Measurements from ENCODE around the gene FOXL2.

FOXL2 gene

DNA sequence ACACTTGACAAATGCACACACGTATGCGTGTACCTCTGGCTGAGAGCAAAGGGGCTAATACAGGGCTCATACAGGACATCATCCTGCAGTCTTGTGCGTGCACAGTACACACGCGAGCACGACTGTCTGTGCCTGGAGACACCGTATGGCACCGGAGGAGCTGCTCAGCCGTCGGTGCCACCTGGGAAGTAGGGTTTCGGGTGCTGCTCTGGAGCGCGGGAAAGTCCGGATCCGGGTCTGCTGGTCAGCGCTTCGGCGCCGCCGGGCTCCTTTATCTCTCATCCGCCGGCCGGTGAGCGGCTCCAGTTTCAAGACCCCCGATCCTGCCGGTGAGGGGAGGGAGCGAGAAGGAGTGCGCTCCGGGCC lies 9.3 kb downstream of the FOXL2 start:
- H3K4me2 ChIP-seq (ENCODE audit: low read length): no peak overlapping the region
- no peaks in the 10 kb centered on the region for H3K27me3 ChIP-seq (ENCODE audit: low read depth, low read length)
- H3K4me1 ChIP-seq (ENCODE audit: low read length): no peaks in the 10 kb centered on the region
- H3K79me2 ChIP-seq (ENCODE audit: low read length): no peaks in the 10 kb centered on the region
- no peaks in the 10 kb centered on the region for H4K20me1 ChIP-seq (ENCODE audit: insufficient read depth, low read length)
- H2AFZ ChIP-seq (ENCODE audit: low read depth, low read length): no peak overlapping the region
- no peak overlapping the region for H3K4me3 ChIP-seq (ENCODE audit: low read length)
- H3K9me3 ChIP-seq (ENCODE audit: insufficient read depth, low read length): no peaks in the 10 kb centered on the region
- TF ChIP-seq, protein P1, sequence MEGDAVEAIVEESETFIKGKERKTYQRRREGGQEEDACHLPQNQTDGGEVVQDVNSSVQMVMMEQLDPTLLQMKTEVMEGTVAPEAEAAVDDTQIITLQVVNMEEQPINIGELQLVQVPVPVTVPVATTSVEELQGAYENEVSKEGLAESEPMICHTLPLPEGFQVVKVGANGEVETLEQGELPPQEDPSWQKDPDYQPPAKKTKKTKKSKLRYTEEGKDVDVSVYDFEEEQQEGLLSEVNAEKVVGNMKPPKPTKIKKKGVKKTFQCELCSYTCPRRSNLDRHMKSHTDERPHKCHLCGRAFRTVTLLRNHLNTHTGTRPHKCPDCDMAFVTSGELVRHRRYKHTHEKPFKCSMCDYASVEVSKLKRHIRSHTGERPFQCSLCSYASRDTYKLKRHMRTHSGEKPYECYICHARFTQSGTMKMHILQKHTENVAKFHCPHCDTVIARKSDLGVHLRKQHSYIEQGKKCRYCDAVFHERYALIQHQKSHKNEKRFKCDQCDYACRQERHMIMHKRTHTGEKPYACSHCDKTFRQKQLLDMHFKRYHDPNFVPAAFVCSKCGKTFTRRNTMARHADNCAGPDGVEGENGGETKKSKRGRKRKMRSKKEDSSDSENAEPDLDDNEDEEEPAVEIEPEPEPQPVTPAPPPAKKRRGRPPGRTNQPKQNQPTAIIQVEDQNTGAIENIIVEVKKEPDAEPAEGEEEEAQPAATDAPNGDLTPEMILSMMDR (IDR thresholded peaks at IDR 0.05; ENCODE audit: low read depth, low read length): no peak
- no peak for TF ChIP-seq EZH2phosphoT487 (IDR thresholded peaks at IDR 0.05; ENCODE audit: low read depth)
- no peaks in the 10 kb centered on the region for H3K36me3 ChIP-seq (replicated peaks; ENCODE audit: low read depth, low read length)
- no peak overlapping the region for H3K9ac ChIP-seq (ENCODE audit: low read length)
- no peak overlapping the region for H3K27ac ChIP-seq (ENCODE audit: low read length)

DNA sequence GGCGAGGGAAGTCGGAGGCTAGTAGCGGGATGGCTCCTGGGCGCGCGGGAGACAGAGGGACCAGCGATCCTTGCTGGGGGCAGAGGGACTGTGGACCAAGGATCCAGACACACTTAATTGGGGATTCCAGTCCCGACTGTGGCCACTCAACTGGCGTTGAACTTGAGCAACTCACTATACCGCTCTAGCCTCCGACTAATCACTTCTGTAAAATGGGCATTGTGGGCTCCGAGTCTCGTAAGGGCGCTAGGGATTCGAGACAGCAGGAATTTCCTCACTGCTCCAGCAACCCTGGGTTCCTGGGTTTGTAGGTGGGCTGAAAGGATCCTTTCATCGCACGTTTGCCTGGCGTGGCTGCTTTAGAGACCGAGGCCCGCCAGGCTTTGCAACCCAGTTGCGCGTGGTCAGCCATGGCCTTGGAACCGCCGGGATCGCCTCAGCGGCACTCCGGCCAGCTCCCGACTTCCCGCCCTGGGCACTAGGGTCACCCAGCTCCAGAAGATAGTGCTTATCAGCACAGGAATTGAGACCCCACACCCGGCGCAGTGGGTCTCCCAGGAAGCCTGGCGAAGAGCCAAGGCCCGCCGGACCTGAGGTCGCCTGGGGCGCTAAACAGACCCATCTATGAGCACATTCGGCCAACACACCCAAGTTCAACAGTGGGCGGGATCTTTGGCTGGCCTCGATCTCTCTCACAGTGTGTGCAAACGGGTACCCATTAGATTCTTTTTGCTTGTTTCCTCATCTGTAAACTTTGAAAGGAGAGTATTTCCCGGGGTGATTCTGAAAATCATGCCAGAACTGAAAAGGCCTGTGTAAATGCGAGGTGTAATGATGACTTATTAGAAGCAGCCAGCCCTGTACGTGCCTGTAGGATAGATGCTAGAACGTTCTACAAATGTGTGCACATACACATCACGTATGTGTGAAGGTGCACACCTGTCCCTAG lies 9.9 kb downstream of the FOXL2 start:
- H2AFZ ChIP-seq (ENCODE audit: low read depth, low read length): peak overlapping the region; percentile 96; the same call in 1 of the 2 replicates

DNA sequence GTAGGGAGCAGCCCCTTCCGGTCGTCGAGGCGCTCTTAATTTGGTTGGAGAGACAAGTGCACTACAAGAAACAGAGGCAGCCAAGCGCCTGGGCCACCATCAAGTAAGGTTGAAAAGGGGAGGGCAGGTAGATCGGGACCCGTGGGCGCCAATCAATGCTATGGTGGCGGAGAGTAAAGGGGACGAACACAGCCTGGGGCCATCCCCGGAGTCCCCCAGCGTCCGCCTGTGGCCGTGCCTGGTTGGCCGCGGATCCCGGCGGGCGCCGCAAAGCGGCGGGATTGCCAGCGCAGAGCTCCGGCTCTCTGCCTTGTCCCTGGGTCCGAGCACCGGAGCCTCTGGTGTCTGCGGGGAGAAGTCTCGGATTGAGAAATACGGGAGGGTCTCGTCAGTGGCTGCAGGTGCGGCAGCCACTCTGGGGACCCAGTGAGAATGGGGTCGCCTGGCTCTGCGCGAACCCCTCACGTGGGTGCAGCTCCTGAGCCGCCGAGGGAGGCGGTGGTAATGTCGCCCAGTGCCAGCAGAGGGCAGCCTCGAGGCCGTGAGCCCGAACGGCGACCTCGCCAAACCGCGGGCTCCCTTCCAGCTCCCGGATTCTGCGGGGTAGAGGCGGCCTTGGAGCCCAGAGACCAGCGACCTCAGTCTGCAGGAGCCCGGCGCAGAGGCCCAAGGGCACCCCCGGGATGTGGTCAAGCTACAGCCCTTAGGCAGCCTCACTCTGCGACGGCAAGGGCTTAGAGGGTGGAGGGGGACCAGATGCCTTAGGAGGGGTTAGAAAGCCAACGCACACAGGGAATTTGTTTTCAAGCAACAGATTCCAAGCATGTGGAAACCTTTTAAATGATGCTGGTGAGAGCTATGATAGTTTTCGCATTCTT lies 10.8 kb downstream of the FOXL2 start:
- Histone ChIP-seq H3K4me1 (ENCODE audit: low read length) (no peaks in the 10 kb centered on the region), H3K4me2 (ENCODE audit: low read length) (peak overlapping the region; percentile 67), H3K9me3 (ENCODE audit: insufficient read depth, low read length) (no peaks in the 10 kb centered on the region), H2AFZ (ENCODE audit: low read depth, low read length) (peak overlapping the region; percentile 96), H3K9ac (ENCODE audit: low read length) (peak overlapping the region; percentile 60), H3K27me3 (ENCODE audit: low read depth, low read length) (no peaks in the 10 kb centered on the region), H3K4me3 (ENCODE audit: low read length) (peak overlapping the region; percentile 88), H3K27ac (ENCODE audit: low read length) (no peak overlapping the region), H4K20me1 (ENCODE audit: insufficient read depth, low read length) (no peaks in the 10 kb centered on the region), H3K36me3 (replicated peaks; ENCODE audit: low read depth, low read length) (no peaks in the 10 kb centered on the region), H3K79me2 (ENCODE audit: low read length) (no peaks in the 10 kb centered on the region)
- TF ChIP-seq, protein P1 (IDR thresholded peaks at IDR 0.05; ENCODE audit: low read depth, low read length): peak; percentile 56
- TF ChIP-seq EZH2phosphoT487 (IDR thresholded peaks at IDR 0.05; ENCODE audit: low read depth): no peak

More for the DNA sequence above, 9.9 kb downstream of the FOXL2 start:
- Histone ChIP-seq H3K36me3 (replicated peaks; ENCODE audit: low read depth, low read length) (no peaks in the 10 kb centered on the region), H3K9ac (ENCODE audit: low read length) (no peak overlapping the region), H4K20me1 (ENCODE audit: insufficient read depth, low read length) (no peaks in the 10 kb centered on the region), H3K4me3 (ENCODE audit: low read length) (peak overlapping the region; percentile 88; the same call in 1 of the 2 replicates), H3K4me2 (ENCODE audit: low read length) (peak overlapping the region; percentile 67; the same call in 1 of the 2 replicates), H3K27ac (ENCODE audit: low read length) (no peak overlapping the region), H3K27me3 (ENCODE audit: low read depth, low read length) (no peaks in the 10 kb centered on the region), H3K9me3 (ENCODE audit: insufficient read depth, low read length) (no peaks in the 10 kb centered on the region), H3K4me1 (ENCODE audit: low read length) (no peaks in the 10 kb centered on the region), H3K79me2 (ENCODE audit: low read length) (no peaks in the 10 kb centered on the region)
- no peak for TF ChIP-seq EZH2phosphoT487 (IDR thresholded peaks at IDR 0.05; ENCODE audit: low read depth)
- TF ChIP-seq, protein P1 (IDR thresholded peaks at IDR 0.05; ENCODE audit: low read depth, low read length): no peak

DNA sequence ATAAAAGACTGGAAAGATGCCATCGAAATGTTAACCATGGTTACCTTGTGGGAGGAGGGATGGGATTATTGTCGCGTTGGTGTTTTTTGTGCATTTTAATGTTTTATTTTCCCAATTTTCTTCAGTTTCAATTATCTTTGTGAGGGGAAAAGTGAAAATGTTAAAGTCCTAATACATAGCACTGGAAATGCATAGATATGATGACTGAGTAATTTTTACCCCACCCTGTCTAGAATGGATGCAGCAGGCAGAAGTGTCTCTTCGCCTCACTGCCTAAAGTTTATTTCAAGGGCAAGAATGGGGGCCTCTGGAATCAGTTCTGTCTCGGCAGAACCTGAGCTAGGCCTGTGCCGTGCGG lies 11.5 kb downstream of the FOXL2 start:
- peak overlapping the region; percentile 60 for H3K9ac ChIP-seq (ENCODE audit: low read length)

More for the DNA sequence above, 11.5 kb downstream of the FOXL2 start:
- H3K4me3 ChIP-seq (ENCODE audit: low read length): peak overlapping the region; percentile 88
- H3K4me2 ChIP-seq (ENCODE audit: low read length): peak overlapping the region; percentile 67
- no peaks in the 10 kb centered on the region for H3K36me3 ChIP-seq (replicated peaks; ENCODE audit: low read depth, low read length)
- TF ChIP-seq EZH2phosphoT487 (IDR thresholded peaks at IDR 0.05; ENCODE audit: low read depth): no peak
- TF ChIP-seq, protein P1 (IDR thresholded peaks at IDR 0.05; ENCODE audit: low read depth, low read length): no peak
- no peaks in the 10 kb centered on the region for H4K20me1 ChIP-seq (ENCODE audit: insufficient read depth, low read length)
- peak overlapping the region; percentile 96 for H2AFZ ChIP-seq (ENCODE audit: low read depth, low read length)
- no peak overlapping the region for H3K27ac ChIP-seq (ENCODE audit: low read length)
- no peaks in the 10 kb centered on the region for H3K4me1 ChIP-seq (ENCODE audit: low read length)
- no peaks in the 10 kb centered on the region for H3K79me2 ChIP-seq (ENCODE audit: low read length)
- no peaks in the 10 kb centered on the region for H3K27me3 ChIP-seq (ENCODE audit: low read depth, low read length)
- no peaks in the 10 kb centered on the region for H3K9me3 ChIP-seq (ENCODE audit: insufficient read depth, low read length)

Measured in OCI-LY3 (cell line).